Measurements from ENCODE around the gene NTSR2.

NTSR2 gene

GRCh38 chr2:11629851-11630250 is 40.1 kb downstream of the NTSR2 start:
- no peak for DNase-seq (ENCODE audit: low read depth in 2 of 2)
- H3K4me3 ChIP-seq (replicated peaks in 1 of 2; ENCODE audit: low read depth in 2 of 2, low read length in 2 of 2), result no peak overlapping the region
- TF ChIP-seq CTCF (IDR thresholded peaks at IDR 0.05; ENCODE audit: low read depth, low read length), result no peak

- no peak overlapping the region for H3K4me3 ChIP-seq (replicated peaks in 1 of 2; ENCODE audit: low read depth in 2 of 2, low read length in 2 of 2)
- DNase-seq (ENCODE audit: low read depth in 2 of 2), result no peak
- no peak for TF ChIP-seq CTCF (IDR thresholded peaks at IDR 0.05; ENCODE audit: low read depth, low read length)
These were observed 40.8 kb downstream of the NTSR2 start for GRCh38 chr2:11629215-11629614.

DNA sequence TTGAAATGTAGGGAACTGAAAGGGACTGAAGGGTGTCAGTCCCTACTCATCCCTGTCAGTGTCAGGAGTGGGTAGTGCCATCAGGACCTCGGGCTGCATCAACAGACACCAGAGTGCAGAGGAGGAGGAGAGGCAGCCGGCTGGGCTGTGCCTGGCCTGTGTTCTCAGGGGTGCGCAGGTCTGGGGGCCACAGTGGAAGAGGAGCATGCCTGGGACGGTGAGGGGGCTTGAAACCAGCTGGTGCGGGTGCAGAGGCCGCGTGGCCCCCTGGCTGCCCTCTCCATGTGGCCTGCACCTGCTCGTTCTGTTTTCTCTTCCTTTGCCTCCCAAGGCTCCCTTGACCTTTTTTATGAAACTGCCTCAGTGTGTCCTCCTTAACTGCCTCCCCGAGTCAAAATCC is 41.3 kb downstream of the NTSR2 start:
- H3K4me3 ChIP-seq (replicated peaks in 1 of 2; ENCODE audit: low read depth in 2 of 2, low read length in 2 of 2), result no peak overlapping the region
- no peak for TF ChIP-seq CTCF (IDR thresholded peaks at IDR 0.05; ENCODE audit: low read depth, low read length)

GRCh38 chr2:11625671-11626070 is 44.3 kb downstream of the NTSR2 start:
- no peak overlapping the region for H3K4me3 ChIP-seq (replicated peaks in 1 of 2; ENCODE audit: low read depth in 2 of 2, low read length in 2 of 2)
- DNase-seq (ENCODE audit: low read depth in 2 of 2), result no peak
- TF ChIP-seq CTCF (IDR thresholded peaks at IDR 0.05; ENCODE audit: low read depth, low read length), result no peak

More for the DNA sequence above, 41.3 kb downstream of the NTSR2 start:
- no peak for DNase-seq (ENCODE audit: low read depth in 2 of 2)

DNA sequence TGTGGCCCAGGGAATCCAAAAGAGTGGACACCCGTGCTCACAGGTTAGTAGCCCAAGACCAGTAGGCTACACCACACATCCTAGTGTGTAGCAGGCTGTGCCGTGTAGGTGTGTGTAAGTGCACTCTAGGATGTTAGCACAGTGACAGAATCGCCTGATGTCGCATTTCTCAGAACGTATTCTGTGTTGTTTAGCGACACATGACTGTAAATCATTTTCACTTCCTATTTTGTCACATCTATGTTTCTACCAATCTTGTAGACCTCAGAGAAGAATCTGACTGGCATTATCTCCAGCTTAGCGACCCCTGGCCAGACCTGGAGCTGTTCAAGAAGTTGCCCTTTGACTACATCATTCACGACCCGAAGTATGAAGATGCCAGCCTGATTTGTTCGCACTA is 45.1 kb downstream of the NTSR2 start:
- no peak for TF ChIP-seq CTCF (IDR thresholded peaks at IDR 0.05; ENCODE audit: low read depth, low read length)
- H3K4me3 ChIP-seq (replicated peaks in 1 of 2; ENCODE audit: low read depth in 2 of 2, low read length in 2 of 2), result no peak overlapping the region
- no peak for DNase-seq (ENCODE audit: low read depth in 2 of 2)

DNA sequence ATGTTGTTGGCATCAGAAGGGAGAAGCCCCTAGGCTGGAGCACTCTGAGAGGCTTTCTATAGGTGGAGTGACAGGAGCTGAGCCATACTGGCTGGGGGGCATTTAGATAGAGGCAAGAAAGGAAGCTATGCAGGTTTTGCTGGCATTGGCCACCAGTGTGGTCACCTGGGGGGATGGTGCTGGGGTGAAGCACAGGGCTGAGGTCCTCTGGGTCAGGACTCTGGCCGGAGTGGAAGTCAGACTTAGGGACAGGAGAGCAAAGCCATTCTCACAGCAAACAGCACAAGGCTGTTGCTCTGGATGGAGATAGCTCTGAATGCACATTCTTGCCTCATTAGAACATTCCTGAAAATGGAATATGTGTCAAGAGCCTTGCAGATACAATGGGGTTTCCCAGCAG is 47.4 kb downstream of the NTSR2 start:
- no peak overlapping the region for H3K4me3 ChIP-seq (replicated peaks in 1 of 2; ENCODE audit: low read depth in 2 of 2, low read length in 2 of 2)
- no peak for TF ChIP-seq CTCF (IDR thresholded peaks at IDR 0.05; ENCODE audit: low read depth, low read length)
- no peak for DNase-seq (ENCODE audit: low read depth in 2 of 2)

DNA sequence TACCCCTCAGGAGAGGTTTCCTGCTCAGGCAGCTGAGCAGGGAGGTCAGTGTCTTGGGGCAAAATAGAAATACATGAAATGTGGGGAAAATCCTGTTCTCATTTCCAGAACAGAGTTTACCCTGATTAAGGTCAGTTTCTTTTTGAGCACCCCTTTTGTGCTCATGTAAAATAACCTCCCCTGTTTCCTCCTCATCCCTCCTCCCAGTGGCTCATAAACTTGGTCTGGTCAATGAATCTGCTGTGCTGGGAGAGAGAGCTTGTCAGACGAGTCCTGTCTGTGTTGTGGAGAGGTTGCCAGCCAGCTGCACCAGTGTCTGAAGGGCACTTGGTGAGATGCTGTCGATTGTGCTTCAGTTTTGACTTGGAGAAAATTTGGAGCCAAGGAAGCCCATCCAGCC is 48.6 kb downstream of the NTSR2 start:
- H3K4me3 ChIP-seq (replicated peaks in 1 of 2; ENCODE audit: low read depth in 2 of 2, low read length in 2 of 2), result no peak overlapping the region
- DNase-seq (ENCODE audit: low read depth in 2 of 2), result no peak
- TF ChIP-seq CTCF (IDR thresholded peaks at IDR 0.05; ENCODE audit: low read depth, low read length), result no peak

Data from cardiac fibroblast (primary cell).